LHCN-M2 (cell line): ENCODE data around the gene HAPLN2. TPM values are rescaled to one million over a fixed set of nuclear protein-coding genes. Genes with fewer than 3 reads are reported as not detected.
"Not testable (repeated sequence)": the region's sequence is repeated elsewhere in the genome, so short reads cannot be mapped to it uniquely, and the experiment has no call there.

Source experiments
- DNase-seq: peaks from one replicate; pipeline ENCODE4 v3.0.0-alpha.2; 2012; ENCODE audit warnings: low read depth
- total RNA-seq: library from RNA; depleted of rRNA; stranded (reverse); fragments of >200 nt; gene quantifications from 2 replicates; pipeline ENCODE4 v1.2.3, GENCODE V29; 2014

The HAPLN2 gene
- total RNA-seq, 1 experiment from 2014 or later = not detected

DNA sequence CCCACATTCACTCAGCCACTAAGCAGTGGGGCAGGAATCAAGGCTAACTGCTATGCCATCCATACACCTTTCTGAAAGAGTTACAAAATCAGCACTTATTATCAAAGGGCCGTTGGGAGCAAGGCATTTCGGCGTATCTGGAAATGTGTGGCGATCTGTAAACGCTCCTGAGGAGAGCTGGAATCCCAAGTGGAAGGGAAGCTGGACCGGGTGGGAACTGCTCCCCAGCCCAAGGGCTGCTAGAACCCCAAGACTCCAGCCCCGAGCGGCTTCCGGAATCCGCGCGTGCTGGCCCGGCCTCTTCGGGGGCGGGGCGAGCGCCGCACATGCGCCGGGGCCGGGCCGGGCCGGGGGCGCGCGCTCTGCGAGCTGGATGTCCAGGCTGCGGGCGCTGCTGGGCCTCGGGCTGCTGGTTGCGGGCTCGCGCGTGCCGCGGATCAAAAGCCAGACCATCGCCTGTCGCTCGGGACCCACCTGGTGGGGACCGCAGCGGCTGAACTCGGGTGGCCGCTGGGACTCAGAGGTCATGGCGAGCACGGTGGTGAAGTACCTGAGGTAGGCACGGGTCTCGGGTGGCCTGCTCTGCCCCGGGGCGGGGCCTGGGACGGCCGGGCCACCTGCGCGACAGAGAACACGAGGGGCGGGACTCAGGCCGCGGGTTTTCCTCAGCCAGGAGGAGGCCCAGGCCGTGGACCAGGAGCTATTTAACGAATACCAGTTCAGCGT is 27.6 kb upstream of the HAPLN2 start, which contains the start of gene NAXE:
NAXE (plus strand) TSS at position 345 of the 726 bp plus-strand sequence; CDS start at position 374, 29 bp downstream.
- peak; percentile 67 for DNase-seq

DNA sequence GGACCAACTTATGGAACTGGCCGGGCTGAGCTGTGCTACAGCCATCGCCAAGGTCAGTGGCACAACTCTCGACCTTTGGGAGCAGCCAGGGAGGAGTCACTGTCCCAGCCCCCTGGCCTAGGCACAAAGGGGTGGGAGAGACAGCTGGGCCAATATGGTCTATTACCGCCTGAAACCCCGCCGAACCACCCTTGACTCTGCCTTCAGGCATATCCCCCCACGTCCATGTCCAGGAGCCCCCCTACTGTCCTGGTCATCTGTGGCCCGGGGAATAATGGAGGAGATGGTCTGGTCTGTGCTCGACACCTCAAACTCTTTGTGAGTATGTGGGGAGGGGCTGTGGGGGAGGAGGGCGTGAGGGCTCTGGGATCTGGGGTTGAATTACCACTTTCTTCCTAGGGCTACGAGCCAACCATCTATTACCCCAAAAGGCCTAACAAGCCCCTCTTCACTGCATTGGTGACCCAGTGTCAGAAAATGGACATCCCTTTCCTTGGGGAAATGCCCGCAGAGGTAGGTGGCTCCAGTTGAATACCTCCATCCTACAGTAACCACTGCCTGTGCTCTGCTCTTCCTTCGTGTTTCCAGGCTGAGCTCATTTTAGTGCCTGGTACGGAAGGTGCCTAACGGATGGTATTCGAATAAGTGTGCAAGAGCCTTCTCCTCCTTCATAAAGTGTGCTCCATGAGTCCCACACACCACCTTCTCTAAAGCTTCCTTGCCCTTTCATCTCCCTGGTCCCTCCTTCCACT is 26.9 kb upstream of the HAPLN2 start:
- no peak for DNase-seq

DNA sequence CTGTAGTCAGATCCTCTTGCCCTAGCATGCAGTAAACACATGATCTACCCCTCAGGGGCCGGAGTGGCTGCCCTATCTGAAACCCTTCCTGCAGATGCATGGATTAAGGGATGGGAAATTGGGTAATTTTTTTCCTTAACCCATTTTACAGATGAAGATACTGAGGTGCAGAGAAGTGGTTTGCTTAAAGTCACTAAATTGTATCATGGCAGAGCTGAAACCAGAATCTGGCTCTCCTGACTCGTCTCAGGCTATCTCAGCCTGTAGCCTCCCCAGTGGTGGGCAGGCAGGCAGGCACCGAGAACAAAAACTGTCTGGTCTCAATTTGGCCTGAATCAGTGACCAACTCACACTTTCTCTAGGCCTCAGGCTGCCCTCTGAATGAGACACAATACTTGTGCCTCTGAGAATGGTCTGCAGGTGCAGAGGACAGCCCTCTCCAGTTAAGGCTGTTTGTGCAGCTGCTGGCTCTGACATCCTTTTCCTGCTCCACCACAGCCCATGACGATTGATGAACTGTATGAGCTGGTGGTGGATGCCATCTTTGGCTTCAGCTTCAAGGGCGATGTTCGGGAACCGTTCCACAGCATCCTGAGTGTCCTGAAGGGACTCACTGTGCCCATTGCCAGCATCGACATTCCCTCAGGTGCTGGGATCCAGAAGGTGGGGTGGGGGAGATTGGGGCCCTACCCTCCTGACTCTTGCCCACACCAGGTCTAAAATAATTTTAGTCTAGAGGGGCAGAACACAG is 26.1 kb upstream of the HAPLN2 start:
- DNase-seq = peak; percentile 72

GRCh38 chr1:156593661-156593989 is 25.6 kb upstream of the HAPLN2 start:
- no peak for DNase-seq

- DNase-seq = no peak
Measured at GRCh38 chr1:156594190-156594589, 25.0 kb upstream of the HAPLN2 start.

- DNase-seq = no peak
Measured at GRCh38 chr1:156595016-156595415, 24.2 kb upstream of the HAPLN2 start.

GRCh38 chr1:156596426-156596825 is 22.8 kb upstream of the HAPLN2 start:
- no peak for DNase-seq

DNA sequence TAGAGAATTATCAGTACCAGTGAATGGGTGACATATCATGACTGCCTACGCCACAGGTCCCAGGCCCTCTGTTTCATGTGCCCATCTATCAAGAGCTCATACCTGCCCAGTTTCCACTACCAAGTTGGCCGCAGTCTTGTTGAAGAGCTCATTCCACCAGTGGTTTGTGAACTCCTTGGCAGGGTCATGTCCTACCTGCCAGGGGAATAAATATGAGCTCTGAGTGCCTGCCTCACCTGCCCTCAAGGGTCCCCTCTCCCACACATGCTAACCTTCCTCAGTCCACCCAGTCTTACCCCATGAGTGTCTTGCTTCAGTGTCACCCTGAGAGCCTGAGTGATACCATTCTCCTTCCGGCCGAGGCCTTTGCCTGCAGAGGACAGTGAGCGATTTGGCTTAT is 21.1 kb upstream of the HAPLN2 start:
- DNase-seq = no peak

- no peak for DNase-seq
Measured at GRCh38 chr1:156598731-156599432, 20.3 kb upstream of the HAPLN2 start.

GRCh38 chr1:156599811-156600210 is 19.4 kb upstream of the HAPLN2 start:
- DNase-seq = no peak

DNA sequence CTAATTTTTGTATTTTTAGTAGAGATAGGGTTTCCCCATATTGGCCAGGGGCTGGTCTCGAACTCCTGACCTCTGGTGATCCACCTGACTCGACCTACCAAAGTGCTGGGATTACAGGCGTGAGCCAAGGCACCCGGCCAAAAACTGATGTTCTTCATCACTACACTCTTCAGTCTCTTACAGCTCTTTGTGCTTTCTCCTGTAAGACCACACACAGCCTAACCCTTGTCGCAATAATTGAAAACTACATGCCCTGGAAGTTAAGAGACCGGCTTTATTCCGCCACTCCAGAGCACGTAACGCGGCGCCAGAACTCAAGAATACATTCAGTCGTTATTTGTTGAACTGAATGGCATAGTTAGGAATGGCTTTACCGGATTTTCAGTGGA is 18.5 kb upstream of the HAPLN2 start:
- no peak for DNase-seq

GRCh38 chr1:156601122-156601830 is 17.9 kb upstream of the HAPLN2 start, which contains the start of gene GPATCH4:
TSS of gene GPATCH4 (minus strand) at chr1:156601479.
- DNase-seq = peak; percentile 94

GRCh38 chr1:156601892-156602291 is 17.3 kb upstream of the HAPLN2 start:
- no peak for DNase-seq

DNA sequence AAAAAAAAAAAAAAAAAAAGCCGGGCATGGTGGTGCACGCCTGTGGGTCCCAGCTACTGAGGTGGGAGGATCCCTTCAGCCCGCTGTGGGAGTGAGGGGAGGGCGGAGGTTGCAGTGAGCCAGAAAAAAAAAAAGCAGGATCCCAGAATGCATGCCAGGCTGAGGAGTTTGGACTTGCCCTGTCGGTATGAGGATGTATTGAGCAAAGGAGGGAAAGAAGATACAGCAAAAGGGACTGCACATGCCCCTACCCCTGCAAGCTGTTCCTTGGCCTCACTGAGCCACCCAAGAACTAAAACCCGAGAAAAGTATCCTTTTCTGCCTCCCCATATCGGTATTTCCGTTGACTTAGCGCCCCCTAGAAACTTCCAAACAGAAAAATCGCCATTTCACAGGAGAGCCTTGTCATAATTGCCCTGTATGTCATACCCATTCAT is 16.6 kb upstream of the HAPLN2 start:
- DNase-seq = no peak

DNA sequence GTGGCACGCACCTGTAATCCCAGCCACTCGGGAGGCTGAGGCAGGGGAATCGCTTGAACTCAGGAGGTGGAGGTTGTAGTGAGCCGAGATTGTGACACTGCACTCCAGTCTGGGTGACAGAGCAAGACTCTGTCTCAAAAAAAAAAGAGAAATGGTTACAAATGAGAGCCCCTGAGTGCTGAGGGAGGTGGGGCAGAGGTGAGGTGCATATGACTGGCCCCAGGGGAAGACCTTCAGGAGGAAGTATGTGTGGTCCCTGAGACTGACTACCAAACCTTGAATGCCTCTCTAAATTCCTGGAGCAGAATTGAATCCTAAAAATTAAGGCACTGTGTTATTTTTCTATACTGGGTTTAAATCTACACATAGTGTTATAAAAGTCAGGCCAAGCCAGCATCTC is 11.9 kb upstream of the HAPLN2 start:
- not testable (repeated sequence) for DNase-seq

GRCh38 chr1:156608036-156608674 is 11.1 kb upstream of the HAPLN2 start:
- DNase-seq = peak; percentile 71

- DNase-seq = no peak
Measured at GRCh38 chr1:156608981-156609380, 10.2 kb upstream of the HAPLN2 start.

DNA sequence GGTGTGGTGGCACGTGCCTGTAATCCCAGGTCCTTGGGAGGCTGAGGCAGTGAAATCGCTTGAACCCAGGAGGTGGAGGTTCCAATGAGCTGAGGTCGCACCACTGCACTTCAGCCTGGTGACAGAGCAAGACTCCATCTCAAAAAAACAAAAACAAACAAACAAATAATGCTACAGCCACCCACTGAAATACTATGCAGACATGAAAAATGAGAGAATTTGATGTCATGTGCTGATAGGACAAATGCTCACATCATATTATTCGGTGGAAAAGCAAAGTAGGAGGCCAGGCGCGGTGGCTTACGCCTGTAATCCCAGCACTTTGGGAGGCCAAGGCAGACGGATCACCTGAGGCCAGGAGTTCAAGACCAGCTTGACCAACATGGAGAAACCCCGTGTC is 9.1 kb upstream of the HAPLN2 start:
- DNase-seq = not testable (repeated sequence)

GRCh38 chr1:156612666-156613065 is 6.5 kb upstream of the HAPLN2 start:
- DNase-seq = no peak

- DNase-seq = no peak
Measured at GRCh38 chr1:156615946-156616345, 3.3 kb upstream of the HAPLN2 start.
